K562 (cell line): Measurements from ENCODE around the gene C16orf92. TPM values are rescaled to one million over a fixed set of nuclear protein-coding genes. Genes with fewer than 3 reads are reported as not detected.

ENCODE experiments used
- ATF4 ChIP-seq: fragments of 450-650 bp; formaldehyde crosslinking; IDR thresholded peaks from 2 replicates; pipeline ENCODE4 v1.4.0; 2022; ENCODE audit warnings: mild to moderate bottlenecking, moderate library complexity
- BHLHE40 ChIP-seq: IDR thresholded peaks from 2 replicates; pipeline ENCODE4 v1.6.1; 2011; ENCODE audit warnings: low read length, improper control_type of control experiment
- CHAMP1 ChIP-seq: fragments of 450-650 bp; IDR thresholded peaks from 2 replicates; pipeline ENCODE4 v1.6.1; 2016; ENCODE audit warnings: mild to moderate bottlenecking
- CHD1 ChIP-seq: fragments of 200-600 bp; sonication (generic); IDR thresholded peaks from one replicate; pipeline ENCODE4 v1.6.1; 2012; ENCODE audit warnings: mild to moderate bottlenecking, moderate library complexity, low read length, inconsistent platforms
- COPS2 ChIP-seq: fragments of 450-650 bp; conservative IDR thresholded peaks from 2 replicates; pipeline ENCODE4 v1.6.1; 2016; ENCODE audit warnings: mild to moderate bottlenecking, moderate library complexity
- HMG20B ChIP-seq: fragments of 250-450 bp; sonication (Bioruptor Pico); IDR thresholded peaks from 2 replicates; pipeline ENCODE4 v1.5.0; 2021; ENCODE audit warnings: mild to moderate bottlenecking
- ID3 ChIP-seq, 2 experiments: fragments of 250-450 bp in 1 of 2; fragments of 450-650 bp in 1 of 2; sonication (Bioruptor Pico) in 1 of 2; IDR thresholded peaks; 2 replicates each; pipeline versions ENCODE4 v1.6.1 to v1.8.0; 2016 to 2021; ENCODE audit warnings: mild to moderate bottlenecking in 2 of 2, moderate library complexity in 2 of 2, missing compliant biosample characterization in 1 of 2, missing genetic modification characterization in 1 of 2
- KAT2B ChIP-seq: IDR thresholded peaks from one replicate; pipeline ENCODE4 v1.6.1; 2012; ENCODE audit warnings: low read depth, mild to moderate bottlenecking, control low read depth, inconsistent platforms, low read length, moderate library complexity
- KDM5B ChIP-seq: fragments of 200-600 bp; sonication (generic); IDR thresholded peaks from 2 replicates; pipeline ENCODE4 v1.6.1; 2012; ENCODE audit warnings: low read depth, mild to moderate bottlenecking, moderate library complexity, low read length, control low read depth, inconsistent platforms; ENCODE audit not compliant: insufficient replicate concordance
- NKRF ChIP-seq: fragments of 450-650 bp; IDR thresholded peaks from 2 replicates; pipeline ENCODE4 v1.6.1; 2016; ENCODE audit warnings: borderline replicate concordance
- NR2C2 ChIP-seq, 2 experiments: fragments of 200-800 bp in 1 of 2; sonication (Bioruptor generic) in 1 of 2; sonication (generic) in 1 of 2; formaldehyde crosslinking in 1 of 2; IDR thresholded peaks; 2 replicates each; pipeline versions ENCODE4 v1.6.1 to v1.8.0; 2016 to 2022; ENCODE audit warnings: mild to moderate bottlenecking in 1 of 2, missing compliant biosample characterization in 1 of 2, missing genetic modification characterization in 1 of 2, missing genetic modification reagents in 1 of 2
- POLR2AphosphoS5 ChIP-seq: IDR thresholded peaks from 2 replicates; pipeline ENCODE4 v1.6.1; 2011; ENCODE audit warnings: mild to moderate bottlenecking, low read depth, low read length, moderate library complexity; ENCODE audit not compliant: control insufficient read depth, insufficient read depth
- POLR2G ChIP-seq: fragments of 200-400 bp; formaldehyde crosslinking; IDR thresholded peaks from 2 replicates; pipeline ENCODE4 v1.6.1; 2017; ENCODE audit warnings: low read depth, mild to moderate bottlenecking, antibody characterized with exemption, low read length, moderate library complexity
- PREB ChIP-seq: sonication (generic); formaldehyde crosslinking; IDR thresholded peaks from 2 replicates; pipeline ENCODE4 v1.8.1; 2023; ENCODE audit warnings: mild to moderate bottlenecking, missing genetic modification reagents
- SAP30 ChIP-seq: fragments of 200-600 bp; sonication (generic); IDR thresholded peaks from 2 replicates; pipeline ENCODE4 v1.6.1; 2012; ENCODE audit warnings: borderline replicate concordance, low read depth, mild to moderate bottlenecking, moderate library complexity, low read length, control low read depth, inconsistent platforms; ENCODE audit not compliant: insufficient read depth, poor library complexity, severe bottlenecking
- SMARCA4 ChIP-seq: fragments of 450-650 bp; IDR thresholded peaks from 2 replicates; pipeline ENCODE4 v1.6.1; 2016
- TCF15 ChIP-seq: fragments of 250-450 bp; sonication (Bioruptor Pico); IDR thresholded peaks from 2 replicates; pipeline ENCODE4 v1.8.0; 2022; ENCODE audit warnings: moderate library complexity, mild to moderate bottlenecking, inconsistent platforms
- ZFX ChIP-seq: sonication (generic); formaldehyde crosslinking; IDR thresholded peaks from 2 replicates; pipeline ENCODE4 v1.8.0; 2022; ENCODE audit warnings: mild to moderate bottlenecking, missing genetic modification reagents, moderate library complexity
- polyA plus RNA-seq, 8 experiments: library from polyadenylated mRNA; depleted of rRNA in 4 of 8; stranded (reverse) in 5 of 8; unstranded in 3 of 8; fragments of >200 nt; fragmentation: Nextera tagmentation in 2 of 8; fragmentation: Illumina TruSeq in 1 of 8; extraction: Ambion mirVana in 2 of 8; extraction: Trizol in 1 of 8; gene quantifications; 2 replicates each; pipeline versions ENCODE4 v1.2.1 to v1.2.3, GENCODE V29; 2011 to 2014; ENCODE audit warnings: inconsistent platforms in 1 of 8, missing spikeins in 1 of 8
- total RNA-seq, 7 experiments: library from RNA; depleted of rRNA in 6 of 7; stranded (reverse); fragments of >200 nt in 6 of 7; fragmentation: Illumina TruSeq in 2 of 7; extraction: Trizol in 2 of 7; gene quantifications; 2 replicates each; pipeline versions ENCODE4 v1.2.1 to v1.2.3, GENCODE V29; 2011 to 2021; ENCODE audit warnings: low replicate concordance in 1 of 7

C16orf92 gene
- total and polyA plus RNA-seq, 9 of the 15 experiments (the other 6 are each of a cell fraction or from before 2014, with no cell fraction given): not detected

GRCh38 chr16:30066761-30067583 is 44.0 kb downstream of the C16orf92 start (continued):
- TF ChIP-seq NKRF (peak; percentile 33; the same call in 1 of the 2 replicates), CHD1 (peak; percentile 89), SAP30 (peak; percentile 72), ID3 (CRISPR knock-in tag; IDR thresholded peaks at IDR 0.05) (no peak), ID3 (tag; IDR thresholded peaks at IDR 0.05) (no peak), COPS2 (no peak), KAT2B (no peak), KDM5B (peak; percentile 64), HMG20B (CRISPR knock-in tag) (no peak), POLR2G (peak; percentile 68), SMARCA4 (no peak), ATF4 (CRISPR knock-in tag) (no peak), BHLHE40 (no peak), CHAMP1 (no peak), TCF15 (CRISPR knock-in tag) (no peak), POLR2AphosphoS5 (peak; percentile 5; the same call in 1 of the 2 replicates), PREB (CRISPR knock-in tag) (no peak), ZFX (CRISPR knock-in tag) (peak; percentile 48), NR2C2 (CRISPR knock-in tag; IDR thresholded peaks at IDR 0.05) (peak; percentile 21; the same call in 1 of the 2 replicates), NR2C2 (tag; IDR thresholded peaks at IDR 0.05) (no peak)
